ENCODE data around the gene MSMP.

DNA sequence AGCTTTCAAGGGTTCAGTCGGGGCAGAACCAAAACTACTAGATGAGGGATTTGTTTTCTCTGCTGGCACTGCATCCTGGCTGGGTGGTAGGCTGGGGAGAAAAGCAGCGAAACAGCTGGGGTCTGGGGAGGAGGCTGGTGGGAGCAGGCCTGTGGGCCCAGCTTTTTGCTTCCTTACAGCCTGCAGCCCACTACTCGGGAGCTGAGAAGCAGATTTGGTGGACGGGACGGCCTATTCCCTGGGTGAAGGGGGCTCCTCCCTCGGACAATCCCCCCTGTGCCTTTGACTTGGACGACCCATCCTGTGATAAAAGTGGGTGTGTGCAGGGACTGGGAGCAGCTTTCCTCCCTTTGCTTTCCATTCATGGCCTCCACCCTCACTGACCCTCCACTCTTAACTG, 46.5 kb upstream of the MSMP start:
- TF ChIP-seq, protein P1, sequence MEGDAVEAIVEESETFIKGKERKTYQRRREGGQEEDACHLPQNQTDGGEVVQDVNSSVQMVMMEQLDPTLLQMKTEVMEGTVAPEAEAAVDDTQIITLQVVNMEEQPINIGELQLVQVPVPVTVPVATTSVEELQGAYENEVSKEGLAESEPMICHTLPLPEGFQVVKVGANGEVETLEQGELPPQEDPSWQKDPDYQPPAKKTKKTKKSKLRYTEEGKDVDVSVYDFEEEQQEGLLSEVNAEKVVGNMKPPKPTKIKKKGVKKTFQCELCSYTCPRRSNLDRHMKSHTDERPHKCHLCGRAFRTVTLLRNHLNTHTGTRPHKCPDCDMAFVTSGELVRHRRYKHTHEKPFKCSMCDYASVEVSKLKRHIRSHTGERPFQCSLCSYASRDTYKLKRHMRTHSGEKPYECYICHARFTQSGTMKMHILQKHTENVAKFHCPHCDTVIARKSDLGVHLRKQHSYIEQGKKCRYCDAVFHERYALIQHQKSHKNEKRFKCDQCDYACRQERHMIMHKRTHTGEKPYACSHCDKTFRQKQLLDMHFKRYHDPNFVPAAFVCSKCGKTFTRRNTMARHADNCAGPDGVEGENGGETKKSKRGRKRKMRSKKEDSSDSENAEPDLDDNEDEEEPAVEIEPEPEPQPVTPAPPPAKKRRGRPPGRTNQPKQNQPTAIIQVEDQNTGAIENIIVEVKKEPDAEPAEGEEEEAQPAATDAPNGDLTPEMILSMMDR (IDR thresholded peaks at IDR 0.05; ENCODE audit: insufficient read depth, low read length) = no peak
- no peak for TF ChIP-seq POLR2AphosphoS5 (IDR thresholded peaks at IDR 0.05; ENCODE audit: low read depth)
- no peak for TF ChIP-seq GABPA (IDR thresholded peaks at IDR 0.05; ENCODE audit: low read depth)
